ENCODE measurements around the gene WFDC1.

GRCh38 chr16:84246679-84247077 lies 48.0 kb upstream of the WFDC1 start:
- TF ChIP-seq, protein P1, sequence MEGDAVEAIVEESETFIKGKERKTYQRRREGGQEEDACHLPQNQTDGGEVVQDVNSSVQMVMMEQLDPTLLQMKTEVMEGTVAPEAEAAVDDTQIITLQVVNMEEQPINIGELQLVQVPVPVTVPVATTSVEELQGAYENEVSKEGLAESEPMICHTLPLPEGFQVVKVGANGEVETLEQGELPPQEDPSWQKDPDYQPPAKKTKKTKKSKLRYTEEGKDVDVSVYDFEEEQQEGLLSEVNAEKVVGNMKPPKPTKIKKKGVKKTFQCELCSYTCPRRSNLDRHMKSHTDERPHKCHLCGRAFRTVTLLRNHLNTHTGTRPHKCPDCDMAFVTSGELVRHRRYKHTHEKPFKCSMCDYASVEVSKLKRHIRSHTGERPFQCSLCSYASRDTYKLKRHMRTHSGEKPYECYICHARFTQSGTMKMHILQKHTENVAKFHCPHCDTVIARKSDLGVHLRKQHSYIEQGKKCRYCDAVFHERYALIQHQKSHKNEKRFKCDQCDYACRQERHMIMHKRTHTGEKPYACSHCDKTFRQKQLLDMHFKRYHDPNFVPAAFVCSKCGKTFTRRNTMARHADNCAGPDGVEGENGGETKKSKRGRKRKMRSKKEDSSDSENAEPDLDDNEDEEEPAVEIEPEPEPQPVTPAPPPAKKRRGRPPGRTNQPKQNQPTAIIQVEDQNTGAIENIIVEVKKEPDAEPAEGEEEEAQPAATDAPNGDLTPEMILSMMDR (IDR thresholded peaks at IDR 0.05): no peak
- TF ChIP-seq POLR2AphosphoS5 (IDR thresholded peaks at IDR 0.05; ENCODE audit: insufficient read depth in 1 of 2, low read depth in 1 of 2): no peak
- no peak for TF ChIP-seq POLR2A (IDR thresholded peaks at IDR 0.05)

Data from vagina (tissue), 2 donors.